ENCODE measurements around the gene LSM3. TPM values are rescaled to one million over a fixed set of nuclear protein-coding genes. Genes with fewer than 3 reads are reported as not detected.

Gene LSM3
- total RNA-seq, 1 experiment from 2014 or later, result 17.4 TPM

DNA sequence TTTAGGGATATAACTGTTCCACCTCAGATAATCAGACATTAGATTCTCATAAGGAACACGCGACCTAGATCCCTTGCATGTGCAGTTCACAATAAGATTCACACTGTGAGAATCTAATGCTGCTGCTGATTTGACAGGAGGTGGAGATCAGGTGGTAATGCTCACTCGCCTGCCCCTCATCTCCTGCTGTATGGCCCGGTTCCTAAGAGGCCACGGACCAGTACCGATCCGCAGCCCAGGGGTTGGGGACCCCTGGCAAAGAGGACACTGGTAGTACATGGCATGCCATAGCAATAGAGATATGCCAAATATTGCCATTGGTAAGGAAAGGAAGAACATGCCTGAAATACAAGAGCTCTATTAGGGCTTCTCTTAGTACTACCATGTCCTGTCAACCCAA is 59.7 kb downstream of the LSM3 start:
- Histone ChIP-seq H3K4me1 (ENCODE audit: control insufficient read depth in 1 of 2, insufficient read depth in 2 of 2, low read length in 2 of 2) (no peaks in the 10 kb centered on the region; a peak in 1 of 4 replicates), H3K9me2 (ENCODE audit: insufficient read depth) (no peaks in the 10 kb centered on the region), H3K4me3 (replicated peaks in 1 of 2; ENCODE audit: low read depth in 1 of 2, low read length in 2 of 2) (no peak overlapping the region), H3K36me3 (ENCODE audit: control insufficient read depth in 1 of 2, insufficient read depth in 2 of 2, low read length in 2 of 2) (no peaks in the 10 kb centered on the region), H3K27me3 (ENCODE audit: insufficient read depth, low read length) (no peaks in the 10 kb centered on the region), H4K20me1 (ENCODE audit: insufficient read depth) (no peaks in the 10 kb centered on the region), H3K9ac (ENCODE audit: low read length) (no peak overlapping the region), H3K4me2 (ENCODE audit: low read length) (no peak overlapping the region), H3K9me3 (ENCODE audit: control insufficient read depth in 1 of 2, insufficient read depth in 1 of 2, low read depth in 1 of 2, low read length in 2 of 2) (peaks cover 4 to 5% of the 10 kb centered on the region in 2 experiments; a peak in 2 of 4 replicates), H2AFZ (ENCODE audit: low read depth, low read length, poor library complexity, severe bottlenecking) (no peak overlapping the region), H3K27ac (ENCODE audit: low read depth, low read length) (no peak overlapping the region), H3K79me2 (ENCODE audit: insufficient read depth, low read length) (no peaks in the 10 kb centered on the region)
- ATAC-seq (no peak), DNase-seq (ENCODE audit: low read depth, low spot score) (no peak)
- ChIA-PET RAD21 (ENCODE audit: low non-redundant PET in 1 of 2, low total read pairs in 2 of 2, uncharacterized antibody in 2 of 2, unreplicated experiment in 2 of 2) (no interaction called here), CTCF (interaction anchor here (1.0 kb wide), 1 partner anchor 35 kb away, joined by 6 read pairs; no protein-coding TSS in a partner anchor), POLR2A (no interaction called here)
- intact Hi-C loops (cut with micrococcal nuclease), result no loop called here
- BruUV-seq (replicated peaks), result no TSS peak
- no peak for TF ChIP-seq ELF1 (IDR thresholded peaks at IDR 0.05; ENCODE audit: borderline replicate concordance, low read depth)

DNA sequence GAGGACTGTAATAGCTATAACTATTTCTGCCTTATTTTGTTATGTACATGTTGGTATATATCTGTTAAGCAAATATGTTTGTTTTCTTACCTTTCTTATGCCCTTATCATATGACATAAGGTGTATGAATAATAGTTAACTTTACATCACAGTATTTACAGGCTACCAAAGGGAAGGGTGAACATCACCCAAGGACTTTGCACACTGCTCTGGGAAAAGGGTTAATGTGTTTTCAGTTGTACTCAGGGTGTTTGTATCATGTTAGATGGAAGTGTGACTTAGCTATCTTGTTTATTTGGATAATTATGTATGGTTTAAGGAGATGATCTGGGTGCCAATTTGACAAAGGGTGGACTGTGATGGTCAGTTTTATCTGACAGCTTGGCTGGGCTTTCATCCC is 60.3 kb downstream of the LSM3 start:
- intact Hi-C loops (cut with micrococcal nuclease), result no loop called here
- Histone ChIP-seq H3K4me2 (ENCODE audit: low read length) (no peak overlapping the region), H3K36me3 (ENCODE audit: control insufficient read depth in 1 of 2, insufficient read depth in 2 of 2, low read length in 2 of 2) (no peaks in the 10 kb centered on the region), H3K4me3 (replicated peaks in 1 of 2; ENCODE audit: low read depth in 1 of 2, low read length in 2 of 2) (no peak overlapping the region), H3K9ac (ENCODE audit: low read length) (no peak overlapping the region), H3K27me3 (ENCODE audit: insufficient read depth, low read length) (no peaks in the 10 kb centered on the region), H3K9me3 (ENCODE audit: control insufficient read depth in 1 of 2, insufficient read depth in 1 of 2, low read depth in 1 of 2, low read length in 2 of 2) (peaks cover 4 to 5% of the 10 kb centered on the region in 2 experiments; a peak in 2 of 4 replicates), H3K27ac (ENCODE audit: low read depth, low read length) (no peak overlapping the region), H3K79me2 (ENCODE audit: insufficient read depth, low read length) (no peaks in the 10 kb centered on the region), H3K4me1 (ENCODE audit: control insufficient read depth in 1 of 2, insufficient read depth in 2 of 2, low read length in 2 of 2) (no peaks in the 10 kb centered on the region; a peak in 1 of 4 replicates), H3K9me2 (ENCODE audit: insufficient read depth) (no peaks in the 10 kb centered on the region), H2AFZ (ENCODE audit: low read depth, low read length, poor library complexity, severe bottlenecking) (no peak overlapping the region), H4K20me1 (ENCODE audit: insufficient read depth) (no peaks in the 10 kb centered on the region)
- RAD21 ChIA-PET (ENCODE audit: low non-redundant PET in 1 of 2, low total read pairs in 2 of 2, uncharacterized antibody in 2 of 2, unreplicated experiment in 2 of 2), result no interaction called here
- no TSS peak for BruUV-seq (replicated peaks)
- DNase-seq (ENCODE audit: low read depth, low spot score), result no peak
- no peak for TF ChIP-seq FOSL1 (IDR thresholded peaks at IDR 0.05; ENCODE audit: low read depth)
- no peak for TF ChIP-seq JUND (IDR thresholded peaks at IDR 0.05)
- TF ChIP-seq CBX3 (IDR thresholded peaks at IDR 0.05; ENCODE audit: low read depth), result no peak
- no peak for TF ChIP-seq POLR2A (IDR thresholded peaks at IDR 0.05; ENCODE audit: borderline replicate concordance, extremely low read depth, insufficient read depth, insufficient read length)
- TF ChIP-seq SP1 (IDR thresholded peaks at IDR 0.05; ENCODE audit: low read depth), result no peak
- TF ChIP-seq SRF (IDR thresholded peaks at IDR 0.05; ENCODE audit: low read depth), result no peak
- TF ChIP-seq YY1 (IDR thresholded peaks at IDR 0.05; ENCODE audit: extremely low read depth, insufficient replicate concordance, low read depth, low read length), result no peak
- TF ChIP-seq, protein P1, sequence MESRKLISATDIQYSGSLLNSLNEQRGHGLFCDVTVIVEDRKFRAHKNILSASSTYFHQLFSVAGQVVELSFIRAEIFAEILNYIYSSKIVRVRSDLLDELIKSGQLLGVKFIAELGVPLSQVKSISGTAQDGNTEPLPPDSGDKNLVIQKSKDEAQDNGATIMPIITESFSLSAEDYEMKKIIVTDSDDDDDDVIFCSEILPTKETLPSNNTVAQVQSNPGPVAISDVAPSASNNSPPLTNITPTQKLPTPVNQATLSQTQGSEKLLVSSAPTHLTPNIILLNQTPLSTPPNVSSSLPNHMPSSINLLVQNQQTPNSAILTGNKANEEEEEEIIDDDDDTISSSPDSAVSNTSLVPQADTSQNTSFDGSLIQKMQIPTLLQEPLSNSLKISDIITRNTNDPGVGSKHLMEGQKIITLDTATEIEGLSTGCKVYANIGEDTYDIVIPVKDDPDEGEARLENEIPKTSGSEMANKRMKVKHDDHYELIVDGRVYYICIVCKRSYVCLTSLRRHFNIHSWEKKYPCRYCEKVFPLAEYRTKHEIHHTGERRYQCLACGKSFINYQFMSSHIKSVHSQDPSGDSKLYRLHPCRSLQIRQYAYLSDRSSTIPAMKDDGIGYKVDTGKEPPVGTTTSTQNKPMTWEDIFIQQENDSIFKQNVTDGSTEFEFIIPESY (IDR thresholded peaks at IDR 0.05; ENCODE audit: extremely low read depth, insufficient replicate concordance, low read length), result no peak
- TF ChIP-seq RAD21 (IDR thresholded peaks at IDR 0.05; ENCODE audit: low read depth), result no peak
- TF ChIP-seq CEBPB (IDR thresholded peaks at IDR 0.05; ENCODE audit: low read depth), result no peak
- TF ChIP-seq ATF3 (IDR thresholded peaks at IDR 0.05), result no peak
- no peak for TF ChIP-seq ZNF274 (IDR thresholded peaks at IDR 0.05; ENCODE audit: low read depth, low read length)
- TF ChIP-seq EGR1 (IDR thresholded peaks at IDR 0.05; ENCODE audit: low read depth), result no peak
- TF ChIP-seq ZFX (IDR thresholded peaks at IDR 0.05), result no peak
- no peak for TF ChIP-seq MAX (IDR thresholded peaks at IDR 0.05)
- TF ChIP-seq ELF1 (IDR thresholded peaks at IDR 0.05; ENCODE audit: borderline replicate concordance, low read depth), result no peak
- no peak for TF ChIP-seq EZH2phosphoT487 (IDR thresholded peaks at IDR 0.05; ENCODE audit: borderline replicate concordance)
- ATAC-seq, result no peak
- CTCF ChIA-PET, result interaction anchor here (1.0 kb wide), 1 partner anchor 35 kb away, joined by 6 read pairs; no protein-coding TSS in a partner anchor
- POLR2A ChIA-PET, result no interaction called here

All from HCT116 (cell line).